ENCODE results near the gene GSK3B.

Gene GSK3B

GRCh38 chr3:120072867-120073525 is 21.3 kb downstream of the GSK3B start:
- Mint-ChIP-seq H3K9me3 (peaks cover 6% of the 10 kb centered on the region), H3K27ac (no peak overlapping the region), H3K4me3 (no peak overlapping the region)

GRCh38 chr3:120071259-120071658 is 23.0 kb downstream of the GSK3B start:
- Mint-ChIP-seq H3K4me3 (no peak overlapping the region), H3K27ac (no peak overlapping the region), H3K9me3 (peaks cover 5% of the 10 kb centered on the region), H3K27me3 (ENCODE audit: low read depth) (no peaks in the 10 kb centered on the region), H3K36me3 (ENCODE audit: low read depth) (peaks cover 49% of the 10 kb centered on the region), H3K4me1 (no peaks in the 10 kb centered on the region)
- no peak for TF ChIP-seq CTCF (IDR thresholded peaks at IDR 0.05; ENCODE audit: unreplicated experiment in 3 of 3)

More at GRCh38 chr3:120072867-120073525, 21.3 kb downstream of the GSK3B start:
- Mint-ChIP-seq H3K4me1 (peaks cover 1% of the 10 kb centered on the region), H3K36me3 (ENCODE audit: low read depth) (peaks cover 44% of the 10 kb centered on the region), H3K27me3 (ENCODE audit: low read depth) (no peaks in the 10 kb centered on the region)
- no peak for TF ChIP-seq CTCF (IDR thresholded peaks at IDR 0.05; ENCODE audit: unreplicated experiment in 3 of 3)

GRCh38 chr3:120070263-120070981 is 23.8 kb downstream of the GSK3B start:
- Mint-ChIP-seq H3K27ac (peak overlapping the region in 1 of 3 experiments; percentile 25), H3K27me3 (ENCODE audit: low read depth) (no peaks in the 10 kb centered on the region), H3K4me3 (no peak overlapping the region), H3K4me1 (no peaks in the 10 kb centered on the region), H3K36me3 (ENCODE audit: low read depth) (peaks cover 48% of the 10 kb centered on the region), H3K9me3 (no peaks in the 10 kb centered on the region)
- no peak for TF ChIP-seq CTCF (IDR thresholded peaks at IDR 0.05; ENCODE audit: unreplicated experiment in 3 of 3)

- no peak overlapping the region for H3K4me3 Mint-ChIP-seq
- no peaks in the 10 kb centered on the region for H3K9me3 Mint-ChIP-seq
- H3K27me3 Mint-ChIP-seq (ENCODE audit: low read depth), result no peaks in the 10 kb centered on the region
- no peak for TF ChIP-seq CTCF (IDR thresholded peaks at IDR 0.05; ENCODE audit: unreplicated experiment in 3 of 3)
- H3K27ac Mint-ChIP-seq, result no peak overlapping the region
- H3K4me1 Mint-ChIP-seq, result no peaks in the 10 kb centered on the region
- H3K36me3 Mint-ChIP-seq (ENCODE audit: low read depth), result peaks cover 35% of the 10 kb centered on the region
Measured at GRCh38 chr3:120067083-120067482, 27.2 kb downstream of the GSK3B start.

- TF ChIP-seq CTCF (IDR thresholded peaks at IDR 0.05; ENCODE audit: unreplicated experiment in 3 of 3), result no peak
- Mint-ChIP-seq H3K27ac (no peak overlapping the region), H3K9me3 (no peaks in the 10 kb centered on the region), H3K27me3 (ENCODE audit: low read depth) (no peaks in the 10 kb centered on the region), H3K4me1 (no peaks in the 10 kb centered on the region), H3K36me3 (ENCODE audit: low read depth) (peaks cover 30% of the 10 kb centered on the region), H3K4me3 (no peak overlapping the region)
Measured at GRCh38 chr3:120066634-120067033, 27.6 kb downstream of the GSK3B start.

Measured in nephron (organoid).